H1 (cell line): ENCODE results near the gene SDR39U1. TPM values are rescaled to one million over a fixed set of nuclear protein-coding genes. Genes with fewer than 3 reads are reported as not detected.

Experiments used
- CTCF ChIA-PET: fragments of 300-600 bp; sonication (Branson Sonifier 250); formaldehyde crosslinking; loops from one replicate; lab custom pipeline; 2021; ENCODE audit not compliant: partially characterized antibody; lab: Charles Lee
- POLR2A ChIA-PET: fragments of 300-600 bp; sonication (Branson Sonifier 250); formaldehyde crosslinking; loops from one replicate; lab custom pipeline; 2021; ENCODE audit warnings: inconsistent platforms; ENCODE audit not compliant: partially characterized antibody; lab: Charles Lee
- DNase-seq, 2 experiments: peaks; one replicate each; pipeline versions ENCODE4 v3.0.0 to v3.0.0-alpha.2; 2010 to 2022; ENCODE audit warnings: low spot score in 2 of 2, low read depth in 1 of 2, mixed read lengths in 1 of 2
- FAIRE-seq: peaks from 2 replicates; lab custom pipeline; 2011; peaks lifted over from hg19 to GRCh38; lab: Jason Lieb, UNC
- H2AFZ ChIP-seq: 2 replicates; pipeline ENCODE4 v1.8.1; 2012; ENCODE audit warnings: low read length, inconsistent platforms
- H2AK5ac ChIP-seq: 2 replicates; pipeline ENCODE4 v1.6.1; 2013; ENCODE audit warnings: low read depth, low read length
- H2BK120ac ChIP-seq: replicated peaks from 2 replicates; pipeline ENCODE3; 2013; ENCODE audit warnings: low read depth, low read length, inconsistent platforms
- H2BK12ac ChIP-seq: 2 replicates; pipeline ENCODE4 v1.6.1; 2013; ENCODE audit warnings: low read depth, low read length
- H2BK15ac ChIP-seq: 2 replicates; pipeline ENCODE4 v1.6.1; 2013; ENCODE audit warnings: low read length
- H2BK20ac ChIP-seq: 2 replicates; pipeline ENCODE4 v1.6.1; 2013; ENCODE audit warnings: low read length
- H2BK5ac ChIP-seq: 2 replicates; pipeline ENCODE4 v1.6.1; 2013; ENCODE audit warnings: low read depth, low read length
- H3K14ac ChIP-seq: 2 replicates; pipeline ENCODE4 v1.6.1; 2013; ENCODE audit warnings: inconsistent platforms; ENCODE audit not compliant: insufficient read length
- H3K18ac ChIP-seq: 2 replicates; pipeline ENCODE4 v1.6.1; 2013; ENCODE audit warnings: low read length; ENCODE audit errors: extremely low read depth
- H3K23ac ChIP-seq: 2 replicates; pipeline ENCODE4 v1.6.1; 2013; ENCODE audit warnings: inconsistent platforms; ENCODE audit not compliant: insufficient read length
- H3K23me2 ChIP-seq: 2 replicates; pipeline ENCODE4 v1.6.1; 2013; ENCODE audit warnings: low read depth, low read length
- H3K27ac ChIP-seq: 2 replicates; pipeline ENCODE4 v1.6.1; 2011; ENCODE audit warnings: low read depth, low read length, inconsistent platforms
- H3K27me3 ChIP-seq, 4 experiments: replicated peaks in 1 of 4; 1 replicate in 1 of 4; 2 replicates in 3 of 4; pipeline versions ENCODE4 v1.6.1 to v1.8.1; 2011 to 2013; ENCODE audit warnings: low read length in 3 of 4, mild to moderate bottlenecking in 3 of 4, inconsistent platforms in 2 of 4, mixed read lengths in 2 of 4, moderate library complexity in 1 of 4; ENCODE audit not compliant: control insufficient read depth in 3 of 4, insufficient read depth in 3 of 4; ENCODE audit errors: extremely low read depth in 1 of 4
- H3K36me3 ChIP-seq, 4 experiments: 2 replicates each; pipeline versions ENCODE4 v1.6.1 to v1.8.1; 2011 to 2013; ENCODE audit warnings: mild to moderate bottlenecking in 4 of 4, low read length in 3 of 4, moderate library complexity in 2 of 4, control low read depth in 1 of 4, inconsistent platforms in 1 of 4; ENCODE audit not compliant: insufficient read depth in 4 of 4, control insufficient read depth in 2 of 4
- H3K4ac ChIP-seq: replicated peaks from 2 replicates; pipeline ENCODE3; 2013; ENCODE audit warnings: low read length, low read depth, mixed read lengths, inconsistent platforms; ENCODE audit not compliant: insufficient read length
- H3K4me1 ChIP-seq, 4 experiments: replicated peaks in 1 of 4; 1 replicate in 1 of 4; 2 replicates in 3 of 4; pipeline versions ENCODE4 v1.6.1 to v1.8.1; 2011 to 2013; ENCODE audit warnings: low read length in 3 of 4, inconsistent platforms in 2 of 4, mixed read lengths in 1 of 4; ENCODE audit not compliant: insufficient read depth in 4 of 4, control insufficient read depth in 3 of 4
- H3K4me2 ChIP-seq, 2 experiments: 2 replicates each; pipeline versions ENCODE4 v1.6.1 to v1.8.1; 2011 to 2013; ENCODE audit warnings: low read depth in 2 of 2, low read length in 2 of 2, control low read depth in 1 of 2, inconsistent platforms in 1 of 2, mild to moderate bottlenecking in 1 of 2; ENCODE audit not compliant: insufficient read depth in 1 of 2
- H3K4me3 ChIP-seq, 4 experiments: fragments of 200-600, 300-600 bp in 1 of 4; sonication (generic), shearing (Covaris generic), sonication (Bioruptor Twin) in 1 of 4; 2 replicates each; pipeline versions ENCODE4 v1.5.1 to v1.8.1; 2011 to 2016; ENCODE audit warnings: low read length in 4 of 4, low read depth in 3 of 4, control low read depth in 2 of 4, inconsistent platforms in 2 of 4, mild to moderate bottlenecking in 2 of 4, mixed read lengths in 1 of 4, moderate library complexity in 1 of 4; ENCODE audit not compliant: insufficient read depth in 2 of 4; ENCODE audit errors: extremely low read depth in 1 of 4
- H3K56ac ChIP-seq: replicated peaks from 2 replicates; pipeline ENCODE3; 2013; ENCODE audit warnings: low read depth, mild to moderate bottlenecking, mixed read lengths, low read length, inconsistent platforms; ENCODE audit not compliant: insufficient read length
- H3K79me1 ChIP-seq: 2 replicates; pipeline ENCODE4 v1.6.1; 2013; ENCODE audit warnings: low read depth, low read length, control low read depth
- H3K79me2 ChIP-seq, 2 experiments: 2 replicates each; pipeline versions ENCODE4 v1.6.1 to v1.8.1; 2012 to 2013; ENCODE audit warnings: low read length in 2 of 2, mild to moderate bottlenecking in 2 of 2, inconsistent platforms in 1 of 2; ENCODE audit not compliant: insufficient read depth in 2 of 2, control insufficient read depth in 1 of 2
- H3K9ac ChIP-seq, 4 experiments: replicated peaks in 1 of 4; 1 replicate in 1 of 4; 2 replicates in 3 of 4; pipeline versions ENCODE4 v1.6.1 to v1.8.1; 2011 to 2013; ENCODE audit warnings: low read depth in 3 of 4, low read length in 3 of 4, control low read depth in 2 of 4, mild to moderate bottlenecking in 2 of 4, moderate library complexity in 2 of 4, inconsistent platforms in 1 of 4; ENCODE audit errors: extremely low read depth in 1 of 4
- H3K9me3 ChIP-seq, 2 experiments: 2 replicates each; pipeline versions ENCODE4 v1.6.1 to v1.8.1; 2012 to 2013; ENCODE audit warnings: mild to moderate bottlenecking in 2 of 2, moderate library complexity in 2 of 2, control low read depth in 1 of 2, inconsistent platforms in 1 of 2, low read depth in 1 of 2, low read length in 1 of 2, mixed read lengths in 1 of 2; ENCODE audit not compliant: insufficient read depth in 2 of 2
- H4K20me1 ChIP-seq, 2 experiments: replicated peaks in 1 of 2; 2 replicates each; pipeline versions ENCODE3 to v1.8.1; 2011 to 2013; ENCODE audit warnings: inconsistent platforms in 2 of 2, low read length in 2 of 2, mild to moderate bottlenecking in 1 of 2; ENCODE audit not compliant: insufficient read depth in 2 of 2, control insufficient read depth in 1 of 2
- H4K5ac ChIP-seq: 2 replicates; pipeline ENCODE4 v1.6.1; 2013; ENCODE audit warnings: low read length, low read depth, mixed read lengths, inconsistent platforms; ENCODE audit not compliant: insufficient read length
- H4K8ac ChIP-seq: 2 replicates; pipeline ENCODE4 v1.8.0; 2013; ENCODE audit warnings: mild to moderate bottlenecking, moderate library complexity, low read length, inconsistent platforms; ENCODE audit not compliant: insufficient read depth; ENCODE audit errors: extremely low read depth
- H4K91ac ChIP-seq: replicated peaks from 2 replicates; pipeline ENCODE3; 2013; ENCODE audit warnings: low read length, mixed read lengths, inconsistent platforms; ENCODE audit not compliant: insufficient read length
- CREB1 ChIP-seq: IDR thresholded peaks from 2 replicates; pipeline ENCODE4 v1.6.1; 2012; ENCODE audit warnings: inconsistent platforms
- EZH2 ChIP-seq: fragments of 200-600 bp; sonication (generic); IDR thresholded peaks from 2 replicates; pipeline ENCODE4 v1.7.1; 2012; ENCODE audit warnings: low read depth, mild to moderate bottlenecking, moderate library complexity, low read length, inconsistent platforms; ENCODE audit not compliant: severe bottlenecking
- JUND ChIP-seq: IDR thresholded peaks from 2 replicates; pipeline ENCODE4 v1.6.1; 2011; ENCODE audit warnings: mild to moderate bottlenecking, improper control_type of control experiment, low read length
- SIN3A ChIP-seq, 2 experiments: IDR thresholded peaks in 1 of 2; conservative IDR thresholded peaks in 1 of 2; 2 replicates each; pipeline ENCODE4 v1.6.1; 2011 to 2012; ENCODE audit warnings: low read length in 2 of 2, improper control_type of control experiment in 1 of 2, low read depth in 1 of 2, mild to moderate bottlenecking in 1 of 2
- TAF7 ChIP-seq: optimal IDR thresholded peaks from 2 replicates; pipeline ENCODE3; 2011; ENCODE audit warnings: low read depth, mild to moderate bottlenecking, inconsistent platforms, low read length, moderate library complexity, borderline replicate concordance
- WGBS, 2 experiments: shearing (Covaris generic) in 1 of 2; methylation state at CpG; one replicate each; pipeline versions ENCODE4 v1.1.6 to v1.1.7; 2013 to 2015; ENCODE audit warnings: low lambda C conversion rate in 2 of 2, mixed read lengths in 2 of 2, inconsistent platforms in 1 of 2, low coverage in 1 of 2, missing lambda C conversion rate in 1 of 2; ENCODE audit not compliant: insufficient replicate concordance in 2 of 2, insufficient coverage in 1 of 2, insufficient read length in 1 of 2; ENCODE audit errors: extremely low coverage in 1 of 2, missing lambda C conversion rate in 1 of 2; 5-methylcytosine and 5-hydroxymethylcytosine counted together
- polyA plus RNA-seq, 7 experiments: library from polyadenylated mRNA; depleted of rRNA in 3 of 7; stranded (reverse) in 5 of 7; unstranded in 2 of 7; fragments of >200 nt in 5 of 7; fragments of 200-250 nt in 2 of 7; gene quantifications; 1 replicate in 5 of 7; 2 replicates in 1 of 7; 4 replicates in 1 of 7; pipeline versions ENCODE4 v1.2.1 to v1.2.3, GENCODE V29; 2011 to 2013; ENCODE audit warnings: missing spikeins in 2 of 7, mixed read lengths in 2 of 7
- total RNA-seq: library from RNA; stranded (reverse); fragmentation: NEBNext Ultra II Directional; extraction: Animal tissue kit (Norgen Biotek cat#: 25700); gene quantifications from 2 replicates; pipeline ENCODE4 v1.2.1, GENCODE V29; 2021
- TF ChIP-seq, protein P1 (sequence below): IDR thresholded peaks from 2 replicates; pipeline ENCODE4 v1.6.1; 2011; ENCODE audit warnings: low read depth, mild to moderate bottlenecking, low read length; ENCODE audit not compliant: insufficient read depth
- TF ChIP-seq, protein P2 (sequence below): IDR thresholded peaks from 2 replicates; pipeline ENCODE4 v1.6.1; 2012; ENCODE audit warnings: low read length, inconsistent platforms

Gene SDR39U1
- total and polyA plus RNA-seq, 2 of the 8 experiments (the other 6 are each of a cell fraction or from before 2014, with no cell fraction given): 46.7 to 98.8 TPM

DNA sequence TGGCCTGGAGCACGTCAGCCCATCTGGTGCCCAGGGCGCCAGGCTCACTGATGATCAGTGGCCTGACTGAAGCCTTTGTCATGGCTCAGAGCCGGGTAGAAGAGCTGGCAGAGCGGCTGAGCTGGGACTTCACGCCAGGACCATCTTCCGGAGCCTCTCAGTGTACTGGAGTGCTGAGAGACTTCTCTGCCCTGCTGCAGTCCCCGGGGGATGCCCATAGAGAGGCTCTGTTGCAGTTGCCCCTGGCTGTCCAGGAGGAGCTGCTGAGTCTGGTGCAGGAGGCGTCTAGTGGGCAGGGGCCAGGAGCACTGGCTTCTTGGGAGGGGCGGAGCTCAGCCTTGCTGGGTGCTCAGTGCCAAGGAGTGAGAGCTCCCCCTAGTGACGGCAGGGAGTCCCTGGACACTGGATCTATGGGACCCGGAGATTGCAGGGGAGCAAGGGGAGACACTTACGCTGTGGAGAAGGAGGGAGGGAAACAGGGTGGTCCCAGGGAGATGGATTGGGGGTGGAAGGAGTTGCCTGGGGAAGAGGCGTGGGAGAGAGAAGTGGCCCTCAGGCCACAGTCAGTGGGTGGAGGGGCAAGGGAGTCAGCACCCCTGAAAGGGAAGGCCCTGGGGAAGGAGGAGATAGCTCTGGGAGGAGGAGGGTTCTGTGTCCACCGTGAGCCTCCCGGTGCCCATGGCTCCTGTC lies 10.9 kb downstream of the SDR39U1 start:
- POLR2A ChIA-PET: interaction anchor here (0.9 to 5.4 kb wide), 13 partner anchors 10 to 291 kb away, joined by 3 to 46 read pairs (median 4); partner anchors contain the start of genes ADCY4, EMC9, NYNRIN and SDR39U1
- H3K18ac ChIP-seq: peak overlapping the region; percentile 52
- H3K4me3 ChIP-seq: peak overlapping the region in 1 of 4 experiments; percentile 76; a peak in 2 of 8 replicates
- H2BK20ac ChIP-seq: peak overlapping the region; percentile 35; the same call in 1 of the 2 replicates
- no peak overlapping the region for H3K14ac ChIP-seq
- H3K36me3 ChIP-seq: 0 out of 8 replicates have a peak, but pooled peaks cover 0 to 4% (median 0%) of the 10 kb centered on the region in 4 experiments
- no peak overlapping the region for H4K91ac ChIP-seq
- H3K27me3 ChIP-seq: peaks cover 0 to 17% (median 1%) of the 10 kb centered on the region in 4 experiments; a peak in 3 of 7 replicates
- H2BK120ac ChIP-seq: no peak overlapping the region
- no peak overlapping the region for H2AFZ ChIP-seq
- no peak overlapping the region for H2BK12ac ChIP-seq
- no peak overlapping the region for H3K56ac ChIP-seq
- H4K5ac ChIP-seq: no peak overlapping the region
- H3K9ac ChIP-seq: no peak overlapping the region; a peak in 1 of 7 replicates
- CTCF ChIA-PET: interaction anchor here (0.5 to 21.3 kb wide), 38 partner anchors 9 to 620 kb away, joined by 3 to 664 read pairs (median 8); partner anchors contain the start of genes ADCY4, CIDEB, DHRS1 and LTB4R
- 35% methylated on average over 15 of the region's 15 CpGs; no CpG with 5 or more reads in 1 of the 2 experiments for WGBS, 2 experiments
- H2AK5ac ChIP-seq: no peak overlapping the region
- no peaks in the 10 kb centered on the region for H3K79me1 ChIP-seq
- 0 out of 2 replicates have a peak overlapping the region, but pooled peaks have one; percentile 1 for H4K8ac ChIP-seq
- FAIRE-seq: no peak
- peaks cover 0 to 3% of the 10 kb centered on the region in 2 experiments for H4K20me1 ChIP-seq
- no peak overlapping the region for H3K23ac ChIP-seq
- H2BK5ac ChIP-seq: no peak overlapping the region
- H3K23me2 ChIP-seq: peaks cover 5% of the 10 kb centered on the region; the same call in 1 of the 2 replicates
- H3K4me1 ChIP-seq: peaks cover 6 to 21% (median 15%) of the 10 kb centered on the region in 4 experiments
- H3K27ac ChIP-seq: no peak overlapping the region
- peak overlapping the region in 1 of 2 experiments; percentile 89; a peak in 3 of 4 replicates for H3K4me2 ChIP-seq
- no peak overlapping the region for H3K4ac ChIP-seq
- DNase-seq: peak; percentile 95 to 96
- H3K9me3 ChIP-seq: no peaks in the 10 kb centered on the region
- H3K79me2 ChIP-seq: no peaks in the 10 kb centered on the region
- H2BK15ac ChIP-seq: no peak overlapping the region
- TF ChIP-seq CREB1 (peak; percentile 32; the same call in 1 of the 2 replicates), SIN3A (conservative IDR thresholded peaks at IDR 0.05 in 1 of 2, IDR thresholded peaks at IDR 0.05 in 1 of 2; ENCODE audit: low read depth in 1 of 2, low read length in 2 of 2) (peak in 1 of 2 experiments; percentile 74; a peak in 1 of 4 replicates), JUND (no peak; the same call in 1 of the 2 replicates), TAF7 (peak; percentile 80), EZH2 (no peak)
- TF ChIP-seq, protein P1, sequence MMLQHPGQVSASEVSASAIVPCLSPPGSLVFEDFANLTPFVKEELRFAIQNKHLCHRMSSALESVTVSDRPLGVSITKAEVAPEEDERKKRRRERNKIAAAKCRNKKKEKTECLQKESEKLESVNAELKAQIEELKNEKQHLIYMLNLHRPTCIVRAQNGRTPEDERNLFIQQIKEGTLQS: no peak
- TF ChIP-seq, protein P2, sequence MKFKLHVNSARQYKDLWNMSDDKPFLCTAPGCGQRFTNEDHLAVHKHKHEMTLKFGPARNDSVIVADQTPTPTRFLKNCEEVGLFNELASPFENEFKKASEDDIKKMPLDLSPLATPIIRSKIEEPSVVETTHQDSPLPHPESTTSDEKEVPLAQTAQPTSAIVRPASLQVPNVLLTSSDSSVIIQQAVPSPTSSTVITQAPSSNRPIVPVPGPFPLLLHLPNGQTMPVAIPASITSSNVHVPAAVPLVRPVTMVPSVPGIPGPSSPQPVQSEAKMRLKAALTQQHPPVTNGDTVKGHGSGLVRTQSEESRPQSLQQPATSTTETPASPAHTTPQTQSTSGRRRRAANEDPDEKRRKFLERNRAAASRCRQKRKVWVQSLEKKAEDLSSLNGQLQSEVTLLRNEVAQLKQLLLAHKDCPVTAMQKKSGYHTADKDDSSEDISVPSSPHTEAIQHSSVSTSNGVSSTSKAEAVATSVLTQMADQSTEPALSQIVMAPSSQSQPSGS: no peak
